Esophagus mucosa (tissue), 1 donor: ENCODE measurements around the gene CACNA1C. TPM values are rescaled to one million over a fixed set of nuclear protein-coding genes. Genes with fewer than 3 reads are reported as not detected.

Source experiments
- ATAC-seq: fragments of 200-7000 bp; cut with Tn5 transposase; one replicate; pipeline ENCODE4 v1.9.1; 2020
- total RNA-seq: library from RNA; stranded (reverse); gene quantifications from one replicate; pipeline ENCODE4 v1.2.4, GENCODE V29; 2023
- donor health status: DM: yes; HTN: yes; CAD: no.

Gene CACNA1C
- total RNA-seq, 1 donor from 2014 or later, result 1.1 TPM

DNA sequence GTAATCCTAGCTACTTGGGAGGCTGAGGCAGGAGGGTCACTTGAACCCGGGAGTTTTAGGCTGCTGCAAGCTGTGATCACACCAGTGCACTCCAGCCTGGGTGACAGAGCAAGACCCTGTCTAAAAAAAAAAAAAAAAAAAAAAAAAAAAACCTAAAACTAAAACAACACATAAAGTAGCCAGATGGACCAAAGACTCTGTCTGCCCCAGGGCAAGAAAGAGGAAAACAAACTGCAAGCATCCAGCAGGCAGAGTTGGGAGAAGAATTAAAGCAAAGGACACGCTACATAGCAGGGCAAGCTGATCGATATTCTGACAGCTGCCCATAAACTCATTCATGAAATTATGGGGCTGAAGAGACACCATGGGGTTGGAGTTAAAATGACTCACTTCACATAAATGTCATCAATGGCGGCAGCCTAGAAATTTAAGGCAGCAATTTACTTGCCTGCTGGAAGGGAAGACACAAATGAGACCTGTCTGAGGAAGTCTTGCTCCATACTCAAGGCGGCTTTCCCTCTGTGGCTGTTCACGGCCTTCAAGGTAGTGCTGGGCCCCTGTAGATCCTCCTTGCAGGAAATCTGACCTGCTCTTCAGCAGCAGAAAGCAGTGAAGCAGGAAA, 482.9 kb downstream of the CACNA1C start:
- ATAC-seq, result no peak

DNA sequence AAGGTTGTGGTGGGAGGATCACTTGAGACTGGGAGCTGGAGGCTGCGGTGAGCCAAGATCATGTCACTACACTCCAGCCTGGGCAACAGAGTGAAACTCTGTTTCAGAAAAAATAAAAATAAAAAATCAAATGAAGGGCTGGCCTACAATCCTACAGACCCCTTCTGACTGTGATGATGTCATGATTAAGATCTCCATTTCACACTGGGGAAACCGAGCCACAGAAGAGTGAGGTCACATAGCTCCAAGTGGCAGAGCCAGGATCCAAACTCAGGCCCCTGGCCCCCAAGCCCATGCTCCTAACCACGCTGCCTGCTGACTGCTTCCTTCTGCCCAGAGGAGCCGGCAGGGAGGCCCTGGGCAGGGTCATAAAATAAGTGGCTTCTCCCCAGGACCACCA, 483.9 kb downstream of the CACNA1C start:
- no peak for ATAC-seq

DNA sequence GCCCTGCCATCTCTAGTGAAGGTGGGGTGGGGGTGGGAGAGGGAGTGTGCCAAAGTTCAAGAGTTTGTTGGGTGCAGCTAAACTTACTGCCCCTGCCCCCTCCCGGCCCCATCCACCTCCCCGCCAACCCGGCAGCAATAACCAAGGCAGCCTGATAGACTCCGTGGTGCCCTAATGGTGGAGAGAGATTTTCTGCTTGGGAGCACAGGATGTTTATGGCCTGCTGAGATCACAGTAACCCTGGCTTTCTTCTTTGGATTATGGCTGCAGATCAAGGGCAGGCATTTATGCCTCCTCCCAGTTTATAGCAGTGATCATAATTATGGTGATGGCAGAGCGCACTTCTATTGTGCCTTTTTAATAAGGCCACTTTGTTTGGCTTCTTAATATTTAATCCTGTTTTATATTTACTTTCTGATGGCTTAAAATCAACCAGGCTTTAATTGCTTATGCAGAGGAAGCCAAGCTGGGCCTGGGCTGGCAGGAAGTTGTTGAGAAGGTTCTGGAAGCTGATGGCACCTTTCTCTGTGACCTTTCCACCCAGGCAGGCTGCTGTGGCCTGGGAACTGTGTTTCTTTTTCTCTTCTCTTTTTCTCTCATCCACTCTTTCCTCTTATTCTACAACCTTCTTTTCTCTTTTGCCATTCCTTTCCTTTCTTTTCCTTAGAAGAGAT, 485.2 kb downstream of the CACNA1C start:
- no peak for ATAC-seq

DNA sequence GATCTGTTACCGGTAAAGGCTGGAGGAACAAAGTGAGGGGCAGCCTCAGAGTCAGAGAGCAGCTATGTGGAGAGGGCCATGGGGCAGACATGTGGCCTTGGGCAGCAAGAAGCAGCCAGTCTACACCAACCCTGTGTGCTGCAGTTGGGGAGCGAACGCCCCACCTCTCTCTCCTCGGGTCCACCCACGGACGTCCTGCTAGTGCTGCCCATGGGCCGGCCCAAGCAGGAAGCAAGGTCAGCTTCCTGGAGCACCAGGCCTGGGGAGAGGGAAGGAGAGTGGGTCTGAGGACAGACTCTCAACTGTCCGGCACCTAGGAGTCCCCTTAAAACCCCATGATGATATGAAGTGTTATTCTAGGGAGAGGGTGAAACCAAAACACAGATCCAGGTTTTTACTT, 487.2 kb downstream of the CACNA1C start:
- no peak for ATAC-seq

GRCh38 chr12:2540535-2540941, 487.8 kb downstream of the CACNA1C start:
- peak; percentile 66 for ATAC-seq

GRCh38 chr12:2541631-2542204, 488.9 kb downstream of the CACNA1C start:
- no peak for ATAC-seq

GRCh38 chr12:2543801-2544200, 491.0 kb downstream of the CACNA1C start:
- no peak for ATAC-seq

- no peak for ATAC-seq
Observed at GRCh38 chr12:2544230-2544629, 491.4 kb downstream of the CACNA1C start.

- ATAC-seq, result no peak
Observed at GRCh38 chr12:2547273-2548044, 494.7 kb downstream of the CACNA1C start.

DNA sequence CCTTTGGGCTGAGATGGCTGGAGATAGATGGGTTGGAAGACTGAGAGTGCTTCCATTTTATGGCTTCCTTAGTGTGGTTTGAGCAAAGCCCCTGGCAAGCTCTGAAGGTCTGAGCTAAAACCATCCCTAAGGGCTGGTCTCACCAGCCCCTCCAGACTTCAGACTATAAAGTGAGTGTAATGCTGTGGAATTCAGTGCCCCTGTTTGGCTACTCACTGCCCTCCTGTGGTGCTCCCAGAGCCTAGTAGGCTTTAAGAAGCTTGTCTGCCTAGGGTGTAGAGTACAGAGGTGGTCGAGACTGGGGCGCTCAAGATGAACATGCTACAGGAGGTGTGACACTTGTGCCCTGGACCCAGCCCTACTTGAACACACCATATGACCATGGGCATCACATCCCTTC, 495.3 kb downstream of the CACNA1C start:
- no peak for ATAC-seq

- ATAC-seq, result peak; percentile 24
Observed at GRCh38 chr12:2550561-2551411, 498.0 kb downstream of the CACNA1C start.

DNA sequence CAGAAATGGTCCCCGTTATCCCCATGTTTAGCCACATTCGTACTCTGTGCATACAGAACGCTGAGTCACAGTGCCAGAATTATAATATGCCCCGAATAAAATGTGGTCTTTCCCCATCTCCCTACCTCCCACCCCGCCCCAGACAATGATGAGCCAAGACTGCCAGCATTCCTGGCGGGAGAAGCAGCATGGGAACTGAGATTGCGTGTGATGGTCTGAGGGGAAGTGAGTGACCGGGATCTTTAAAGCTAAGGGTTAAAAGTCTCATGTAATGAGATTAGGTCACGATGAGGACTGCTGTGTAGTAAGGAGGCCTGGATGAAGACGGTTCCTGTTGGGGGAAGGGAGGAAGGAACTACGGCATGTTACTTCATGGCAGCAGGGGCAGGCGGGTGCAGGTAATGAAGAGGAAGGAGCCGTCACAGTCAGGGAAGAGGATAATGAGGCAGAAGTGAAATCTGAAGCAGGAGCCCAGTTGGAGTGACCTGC, 498.7 kb downstream of the CACNA1C start:
- no peak for ATAC-seq

DNA sequence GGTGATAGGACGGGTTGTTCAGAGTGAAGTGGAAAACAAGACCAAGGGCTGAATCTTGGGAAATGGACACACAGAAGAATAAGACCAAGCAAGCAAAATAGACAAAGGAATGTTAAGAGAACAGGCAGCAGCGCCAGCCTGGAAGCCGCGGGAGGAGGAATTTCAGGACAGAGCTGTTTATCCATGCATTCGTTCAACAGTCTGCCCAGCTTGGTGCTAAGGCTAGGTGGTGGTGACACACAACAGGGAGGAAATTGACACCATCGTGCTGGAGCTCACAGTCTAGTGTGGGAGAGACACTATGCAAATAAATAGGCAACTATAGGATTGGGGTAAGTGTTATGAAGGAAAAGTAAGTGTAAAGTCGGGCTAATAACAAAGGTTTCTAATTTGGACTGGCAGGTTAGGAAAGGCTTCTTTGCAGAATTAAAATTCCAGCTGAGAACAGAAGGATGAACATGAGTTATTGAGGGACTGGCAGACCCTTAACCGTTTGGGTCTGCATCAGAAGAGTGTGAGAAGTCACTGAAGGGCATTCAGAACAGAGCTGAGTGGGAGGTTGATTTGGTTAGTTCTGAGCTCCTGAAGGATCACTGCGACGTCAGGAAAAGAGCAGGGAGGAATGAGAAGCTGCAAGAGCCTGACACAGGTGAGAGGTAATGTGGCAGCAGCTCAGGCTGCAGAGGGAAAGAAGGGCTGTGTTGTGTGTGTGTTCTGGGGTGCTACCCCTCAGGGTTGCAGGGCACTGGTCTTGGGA, 499.4 kb downstream of the CACNA1C start:
- ATAC-seq, result no peak

- ATAC-seq, result no peak
Observed at GRCh38 chr12:2553388-2554126, 500.8 kb downstream of the CACNA1C start.

DNA sequence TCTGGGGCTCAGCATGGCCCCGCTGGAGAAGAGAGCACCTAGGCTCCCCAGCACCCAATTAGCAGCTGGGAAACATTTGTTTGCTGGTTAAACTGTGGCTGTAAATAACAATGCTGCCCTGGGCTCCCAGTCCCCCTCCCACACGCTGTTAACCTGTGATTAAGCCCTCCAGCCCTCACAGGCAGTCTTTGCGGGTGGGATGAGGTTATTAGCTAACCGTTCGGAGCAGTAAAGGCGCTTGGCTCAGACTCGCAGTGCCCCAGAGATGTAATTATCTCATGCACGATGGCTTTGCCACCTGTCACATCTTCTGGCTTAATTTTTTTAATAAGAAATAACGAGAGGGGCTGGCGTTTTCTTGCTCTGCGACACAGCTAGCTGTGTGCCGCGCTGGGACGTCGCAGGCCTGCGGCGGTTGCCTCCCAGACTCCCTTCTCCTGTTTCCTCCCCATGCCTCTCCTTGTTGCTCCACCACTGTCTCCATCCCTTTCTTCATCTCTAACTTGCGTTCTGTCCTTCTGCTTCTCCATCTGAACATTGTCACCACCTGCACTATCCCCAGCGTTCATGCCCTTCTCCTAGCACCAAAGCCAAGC, 502.8 kb downstream of the CACNA1C start:
- ATAC-seq, result no peak

DNA sequence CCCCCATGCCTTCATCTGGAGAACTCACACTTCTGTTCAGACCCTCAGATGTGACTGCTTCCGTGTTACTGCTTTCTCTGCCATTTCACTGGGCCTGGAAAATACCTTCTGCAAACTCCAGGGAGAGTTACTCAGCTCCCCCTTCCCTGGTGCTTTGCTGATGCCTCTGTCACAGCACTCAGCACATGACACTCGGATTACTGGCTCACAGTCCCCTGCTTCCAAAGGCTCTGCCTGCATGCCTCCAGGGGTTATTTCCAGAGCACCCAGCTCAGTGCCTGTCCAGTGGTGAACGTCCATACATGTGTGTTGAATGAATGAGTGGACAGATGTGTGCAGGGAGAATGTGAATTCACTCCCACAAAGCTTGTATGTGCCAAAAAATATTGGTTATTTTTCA, 504.8 kb downstream of the CACNA1C start:
- ATAC-seq, result no peak

DNA sequence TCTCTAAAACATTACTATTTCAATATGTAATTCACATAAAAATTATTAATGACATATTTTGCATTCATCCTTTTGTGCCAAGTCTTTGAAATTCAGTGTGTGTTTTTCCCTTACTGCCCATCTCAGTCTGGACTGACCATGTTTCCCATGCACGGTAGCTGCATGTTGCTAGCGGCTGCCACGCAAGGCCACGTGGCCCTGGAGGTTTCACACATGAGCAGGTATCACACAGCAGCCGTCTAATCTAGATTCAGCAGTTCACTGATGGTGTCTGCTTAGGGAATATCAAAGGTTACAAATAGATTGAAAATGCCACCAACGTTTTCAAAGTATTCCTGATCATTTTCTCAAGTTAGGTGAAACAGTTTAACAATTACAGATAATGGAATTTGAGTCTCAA, 507.1 kb downstream of the CACNA1C start:
- no peak for ATAC-seq

DNA sequence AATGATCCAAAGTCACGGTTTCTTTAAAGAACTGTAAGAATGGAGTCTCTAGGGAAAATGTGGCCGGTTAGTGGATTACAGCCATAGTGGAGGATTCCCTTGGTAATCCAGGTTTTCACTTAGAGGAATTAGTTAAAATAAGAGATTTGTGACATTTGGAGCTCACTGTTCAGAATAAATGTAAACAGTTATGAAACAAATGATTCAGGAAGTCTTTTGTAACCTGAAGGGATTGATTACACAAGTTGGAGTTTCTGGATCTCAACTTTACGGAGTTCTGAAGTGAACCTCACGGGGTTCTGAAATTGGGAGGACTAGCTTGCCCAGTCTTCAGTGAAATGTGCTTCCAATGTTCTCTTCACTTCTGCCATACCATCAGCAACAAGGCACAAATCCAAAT, 507.6 kb downstream of the CACNA1C start:
- no peak for ATAC-seq

- ATAC-seq, result no peak
Observed at GRCh38 chr12:2561367-2561766, 508.6 kb downstream of the CACNA1C start.

- ATAC-seq, result no peak
Observed at GRCh38 chr12:2562400-2562799, 509.6 kb downstream of the CACNA1C start.
